GM12892 (cell line): ENCODE measurements around the gene RAB39B.
"Not testable (repeated sequence)": the region's sequence is repeated elsewhere in the genome, so short reads cannot be mapped to it uniquely, and the experiment has no call there.

ENCODE experiments used
- POLR2A ChIP-seq: IDR thresholded peaks from 2 replicates; pipeline ENCODE4 v1.6.1; 2011; ENCODE audit warnings: low read depth, low read length, control low read depth
- POLR2AphosphoS5 ChIP-seq: IDR thresholded peaks from 2 replicates; pipeline ENCODE4 v1.6.1; 2011; ENCODE audit warnings: low read depth, low read length, control low read depth
- TAF1 ChIP-seq: IDR thresholded peaks from 2 replicates; pipeline ENCODE4 v1.6.1; 2011; ENCODE audit warnings: low read depth, mild to moderate bottlenecking, control low read depth, low read length, borderline replicate concordance

- TF ChIP-seq POLR2A, POLR2AphosphoS5, TAF1: not testable (repeated sequence)
Measured at GRCh38 chrX:155267995-155268394, 3.7 kb upstream of the RAB39B start.
